Epithelial cell of proximal tubule (primary cell): ENCODE results near the gene SLC25A33. TPM values are rescaled to one million over a fixed set of nuclear protein-coding genes. Genes with fewer than 3 reads are reported as not detected.
A peak's percentile ranks its signal among the peaks of the same experiment; 100 is the strongest.
"Not testable (repeated sequence)": the region's sequence is repeated elsewhere in the genome, so short reads cannot be mapped to it uniquely, and the experiment has no call there.

Experiments
- DNase-seq: peaks from one replicate; pipeline ENCODE4 v3.0.0-alpha.2; 2011; ENCODE audit warnings: low read depth
- H3K4me3 ChIP-seq: 2 replicates; pipeline ENCODE4 v1.5.1; 2011; ENCODE audit warnings: low read depth, mild to moderate bottlenecking, low read length
- CTCF ChIP-seq: conservative IDR thresholded peaks from 2 replicates; pipeline ENCODE4 v1.5.1; 2012; ENCODE audit warnings: low read depth, mild to moderate bottlenecking, low read length
- total RNA-seq: library from RNA; depleted of rRNA; stranded (reverse); fragments of >200 nt; gene quantifications from 2 replicates; pipeline ENCODE4 v1.2.3, GENCODE V29; 2015

Gene SLC25A33
- total RNA-seq, 1 donor from 2014 or later: 6.2 TPM

DNA sequence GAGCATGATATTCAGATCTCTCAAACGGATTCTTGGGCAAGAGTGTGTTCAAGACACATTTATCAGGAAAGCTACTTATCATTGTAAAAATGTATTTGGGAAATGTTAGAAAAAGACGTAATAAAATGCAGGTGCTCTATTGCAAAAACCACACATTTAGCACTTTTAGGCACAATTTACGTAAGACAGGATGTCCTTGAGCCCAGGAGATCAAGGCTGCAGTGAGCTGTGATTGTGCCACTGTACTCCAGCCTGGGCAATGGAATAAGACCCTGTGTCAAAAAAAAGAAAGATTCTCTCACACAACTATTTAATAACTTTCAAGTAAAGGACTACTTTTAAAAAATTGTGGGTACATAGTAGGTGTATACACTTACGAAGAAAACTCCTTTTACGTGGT, 18.4 kb downstream of the SLC25A33 start:
- no peak overlapping the region for H3K4me3 ChIP-seq
- no peak for DNase-seq
- TF ChIP-seq CTCF: no peak

- no peak overlapping the region for H3K4me3 ChIP-seq
- TF ChIP-seq CTCF: no peak
- no peak for DNase-seq
Measured at GRCh38 chr1:9558271-9558945, 19.1 kb downstream of the SLC25A33 start.

GRCh38 chr1:9558946-9559545, 19.8 kb downstream of the SLC25A33 start:
- H3K4me3 ChIP-seq: no peak overlapping the region
- no peak for DNase-seq
- no peak for TF ChIP-seq CTCF

DNA sequence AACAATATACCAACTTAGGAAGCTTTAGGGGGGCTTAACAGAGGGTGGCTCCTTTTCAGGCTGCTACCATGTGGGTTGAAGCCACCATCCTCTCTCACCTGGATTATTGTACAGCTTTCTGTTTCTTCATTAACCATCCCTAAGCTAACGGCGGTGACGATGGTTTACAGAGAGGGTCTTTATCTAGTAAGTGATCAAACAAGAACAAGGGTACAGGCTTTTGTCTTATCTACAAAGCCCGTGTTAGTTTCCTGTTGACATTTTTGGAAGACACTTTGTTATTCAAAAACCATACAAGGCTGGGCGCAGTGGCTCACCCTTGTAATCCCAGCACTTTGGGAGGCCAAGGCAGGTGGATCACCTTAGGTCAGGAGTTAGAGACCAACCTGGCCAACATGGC, 20.4 kb downstream of the SLC25A33 start:
- no peak for TF ChIP-seq CTCF
- DNase-seq: no peak
- no peak overlapping the region for H3K4me3 ChIP-seq

- DNase-seq, H3K4me3 ChIP-seq: not testable (repeated sequence)
Measured at GRCh38 chr1:9560090-9560489, 20.8 kb downstream of the SLC25A33 start.

DNA sequence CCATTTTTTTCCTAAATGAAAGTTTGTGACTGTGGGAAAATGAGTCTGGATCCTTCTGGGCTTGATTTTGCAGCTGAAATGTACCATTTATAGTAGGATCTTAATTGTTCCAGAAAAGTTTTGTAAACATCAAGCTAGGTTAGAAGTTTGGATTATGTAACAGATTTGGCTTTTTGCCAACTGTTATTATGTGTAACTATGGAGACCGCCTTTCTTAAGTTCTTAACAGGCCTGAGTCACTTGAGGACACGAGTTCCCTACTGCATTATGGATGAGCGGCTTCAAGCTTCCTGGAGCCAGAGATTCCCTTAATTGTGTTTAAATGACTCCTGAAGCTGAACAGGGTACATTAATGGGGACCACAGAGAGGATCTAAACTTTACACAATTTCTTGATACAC, 22.2 kb downstream of the SLC25A33 start:
- no peak for TF ChIP-seq CTCF
- no peak overlapping the region for H3K4me3 ChIP-seq
- peak; percentile 96 for DNase-seq

DNA sequence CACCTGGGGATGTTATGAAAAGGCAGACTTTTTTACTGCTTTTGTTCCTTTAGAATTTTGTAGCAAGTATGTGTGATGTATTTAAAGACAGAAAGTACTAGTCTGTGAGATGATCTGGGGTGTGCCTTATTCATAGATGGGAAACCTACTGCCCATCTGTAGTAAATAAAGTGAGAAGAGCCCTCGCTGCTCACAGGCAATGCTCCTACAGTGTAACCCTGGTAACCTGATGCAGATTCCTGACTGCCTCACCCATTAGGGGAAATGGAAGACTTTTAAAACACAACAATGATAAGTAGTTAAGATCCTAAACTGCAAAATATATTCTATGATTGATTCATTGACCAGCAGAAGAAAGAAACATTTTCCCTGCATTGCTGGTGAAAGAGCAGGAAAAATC, 30.0 kb downstream of the SLC25A33 start:
- TF ChIP-seq CTCF: no peak
- H3K4me3 ChIP-seq: no peak overlapping the region
- DNase-seq: no peak

- DNase-seq, H3K4me3 ChIP-seq: not testable (repeated sequence)
Measured at GRCh38 chr1:9570886-9571529, 31.7 kb downstream of the SLC25A33 start.
